Fibroblast of villous mesenchyme (primary cell): ENCODE data around the gene SETSIP. TPM values are rescaled to one million over a fixed set of nuclear protein-coding genes. Genes with fewer than 3 reads are reported as not detected.
"Not testable (repeated sequence)": the region's sequence is repeated elsewhere in the genome, so short reads cannot be mapped to it uniquely, and the experiment has no call there.

Experiments
- DNase-seq: peaks from one replicate; pipeline ENCODE4 v3.0.0-alpha.2; 2010; ENCODE audit warnings: low read depth
- H3K4me3 ChIP-seq: 2 replicates; pipeline ENCODE4 v1.5.1; 2011; ENCODE audit warnings: low read depth, mild to moderate bottlenecking, low read length
- CTCF ChIP-seq: IDR thresholded peaks from 2 replicates; pipeline ENCODE4 v1.5.1; 2012; ENCODE audit warnings: low read depth, mild to moderate bottlenecking, low read length; ENCODE audit not compliant: insufficient read depth
- total RNA-seq: library from RNA; depleted of rRNA; stranded (reverse); fragments of >200 nt; gene quantifications from 2 replicates; pipeline ENCODE4 v1.2.3, GENCODE V29; 2012

Gene SETSIP
- total RNA-seq, 1 donor = 0.43 TPM

DNA sequence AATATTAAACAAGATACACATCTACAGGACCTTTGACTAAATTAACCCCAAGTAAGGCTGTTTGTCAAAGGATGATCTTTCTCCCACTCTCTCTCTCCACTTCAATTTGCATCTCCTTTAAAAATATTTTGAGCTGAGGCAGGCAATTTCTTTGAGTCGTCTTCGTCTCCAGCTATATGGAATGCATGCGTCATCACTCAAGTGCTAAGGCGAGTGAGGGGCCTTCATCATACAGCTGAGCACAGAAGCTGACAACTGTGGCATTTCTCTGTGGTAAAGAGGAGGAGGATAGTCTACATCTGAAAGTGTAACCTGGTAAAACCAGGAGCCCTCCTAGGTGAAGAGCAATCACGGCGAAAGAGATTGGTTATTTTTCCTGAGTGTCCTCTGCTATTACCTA is 37.8 kb downstream of the SETSIP start:
- no peak for TF ChIP-seq CTCF
- no peak for DNase-seq
- no peak overlapping the region for H3K4me3 ChIP-seq

- TF ChIP-seq CTCF = no peak
- no peak for DNase-seq
- no peak overlapping the region for H3K4me3 ChIP-seq
Measured at GRCh38 chr1:92031281-92032110, 43.7 kb downstream of the SETSIP start.

GRCh38 chr1:92030656-92031107 is 44.5 kb downstream of the SETSIP start:
- H3K4me3 ChIP-seq = no peak overlapping the region
- TF ChIP-seq CTCF = no peak
- DNase-seq = peak; percentile 27

DNA sequence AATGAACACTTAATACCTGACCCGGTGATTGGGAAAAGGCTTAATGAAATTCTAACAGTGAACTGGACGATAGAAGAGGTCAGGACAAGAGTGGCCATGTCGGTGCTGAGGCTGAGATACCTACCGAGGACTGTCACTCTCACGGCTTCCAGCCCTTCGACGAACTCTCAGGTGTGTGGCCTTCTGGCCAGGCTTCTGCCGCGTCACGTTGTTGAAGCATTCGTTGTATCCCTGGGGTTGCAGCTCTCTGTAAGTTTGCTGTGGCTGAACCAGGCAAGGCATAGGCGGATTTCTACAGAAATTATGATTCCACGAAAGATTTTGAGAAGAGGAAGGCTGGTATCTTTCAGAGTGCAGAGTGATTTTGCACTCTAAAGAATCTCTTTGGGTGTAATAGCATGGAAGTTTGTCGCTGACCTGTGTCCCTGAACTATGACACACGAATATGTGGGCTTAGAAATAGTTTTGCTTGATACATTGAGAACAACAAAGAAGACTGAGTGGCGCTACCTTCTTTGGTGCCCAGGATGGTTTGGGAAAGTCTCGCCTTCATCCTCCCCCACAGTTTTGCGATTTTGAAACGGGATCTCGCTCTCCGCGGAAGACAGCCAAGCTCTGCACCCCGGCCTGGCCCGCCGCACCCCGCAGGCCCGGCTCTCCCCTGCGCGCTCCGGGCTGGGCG is 45.8 kb downstream of the SETSIP start:
- DNase-seq = no peak
- H3K4me3 ChIP-seq = peak overlapping the region; percentile 48
- no peak for TF ChIP-seq CTCF

DNA sequence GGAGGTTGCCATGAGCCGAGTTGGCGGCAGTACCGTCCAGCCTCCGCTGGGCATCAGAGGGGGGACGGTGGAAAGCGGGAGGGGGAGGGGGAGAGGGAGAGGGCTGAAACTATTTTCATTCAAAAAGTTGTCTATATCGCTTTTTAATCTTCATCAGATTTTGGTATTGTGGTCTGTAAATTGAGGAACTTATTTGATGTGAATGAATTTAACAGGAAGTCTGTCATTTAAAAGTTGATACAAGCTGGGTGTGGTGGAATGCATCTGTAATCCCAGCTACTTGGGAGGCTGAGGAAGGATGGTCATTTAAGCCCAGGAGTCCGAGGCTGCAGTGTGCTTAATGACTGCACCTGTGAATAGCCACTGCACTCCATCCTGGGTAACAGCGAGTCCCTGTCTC is 48.4 kb downstream of the SETSIP start:
- H3K4me3 ChIP-seq = no peak overlapping the region
- no peak for TF ChIP-seq CTCF
- no peak for DNase-seq

DNA sequence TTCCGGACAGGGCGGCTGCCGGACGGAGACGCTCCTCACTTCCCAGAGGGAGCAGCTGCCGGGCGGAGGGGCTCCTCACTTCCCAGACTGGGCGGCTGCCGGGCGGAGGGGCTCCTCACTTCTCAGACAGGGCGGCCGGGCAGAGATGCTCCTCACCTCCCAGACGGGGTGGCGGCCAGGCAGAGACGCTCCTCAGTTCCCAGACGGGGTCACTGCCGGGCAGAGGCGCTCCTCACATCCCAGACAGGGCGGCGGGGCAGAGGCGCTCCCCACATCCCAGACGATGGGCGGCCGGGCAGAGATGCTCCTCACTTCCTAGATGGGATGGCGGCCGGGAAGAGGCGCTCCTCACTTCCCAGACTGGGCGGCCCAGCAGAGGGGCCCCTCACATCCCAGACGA is 49.2 kb downstream of the SETSIP start:
- DNase-seq, H3K4me3 ChIP-seq: not testable (repeated sequence)

Other genes starting within 250 kb of the SETSIP start
- 15.8 and 17.7 TPM in 2 replicates for gene TGFBR3, start 189.3 kb downstream of the SETSIP start, total RNA-seq
- under 0.01 and 0.97 TPM in 2 replicates for gene BRDT, start 126.0 kb downstream of the SETSIP start, total RNA-seq
- gene EPHX4, start 45.4 kb downstream of the SETSIP start, total RNA-seq = 0.43 and 1.9 TPM in 2 replicates
- gene BTBD8, start 4.9 kb upstream of the SETSIP start, total RNA-seq = 2.3 and 4.3 TPM in 2 replicates
- not detected in 2 replicates for gene C1orf146, start 142.5 kb upstream of the SETSIP start, total RNA-seq
- 10.3 and 16.4 TPM in 2 replicates for gene GLMN, start 223.6 kb upstream of the SETSIP start, total RNA-seq
- 5.5 and 9.9 TPM in 2 replicates for gene RPAP2, start 223.6 kb upstream of the SETSIP start, total RNA-seq